ENCODE results near the gene P4HA2.

Gene P4HA2

DNA sequence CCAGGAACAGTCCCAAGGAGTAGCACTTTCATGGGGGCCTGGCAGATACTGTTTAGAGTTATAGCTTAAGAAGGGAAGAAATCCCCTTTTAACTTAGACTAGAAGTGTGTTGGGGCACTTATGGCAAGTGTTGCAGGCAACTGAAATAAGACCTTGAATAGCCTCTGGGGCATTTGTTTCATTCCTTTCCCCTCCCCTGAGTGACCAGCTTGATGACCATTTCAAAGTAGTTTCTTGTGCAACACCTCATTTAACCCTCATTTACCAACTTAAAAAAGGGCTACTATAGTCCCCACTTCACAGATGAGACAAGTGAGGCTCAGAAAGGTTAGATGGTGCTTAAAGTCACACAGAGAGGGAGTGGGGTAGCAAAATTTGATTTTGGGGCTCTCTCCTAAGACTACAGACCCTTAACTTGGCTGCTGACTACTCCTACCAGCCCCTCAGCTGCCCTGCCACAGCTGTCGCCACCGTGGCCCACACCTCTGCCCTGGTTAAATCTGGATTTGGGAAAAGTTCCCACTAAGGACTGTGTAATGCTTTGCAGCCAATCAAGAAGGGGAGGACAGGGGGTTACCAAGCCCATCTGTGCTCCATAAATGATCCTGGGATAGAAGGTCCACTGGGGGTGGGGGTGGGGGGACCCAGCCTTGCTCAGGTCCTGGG, 35.4 kb upstream of the P4HA2 start:
- Histone ChIP-seq H3K9me3 (ENCODE audit: control insufficient read depth, insufficient read depth, low read depth, low read length) (no peaks in the 10 kb centered on the region), H3K36me3 (ENCODE audit: control insufficient read depth, insufficient read depth, low read length) (no peaks in the 10 kb centered on the region; the same call in 1 of the 2 replicates), H3K4me3 (ENCODE audit: low read depth, low read length) (no peak overlapping the region), H3K4me1 (ENCODE audit: control insufficient read depth, insufficient read depth, low read length) (peaks cover 31% of the 10 kb centered on the region), H3K27me3 (ENCODE audit: control insufficient read depth, insufficient read depth, low read length) (peaks cover 7% of the 10 kb centered on the region), H3K27ac (ENCODE audit: low read depth, low read length) (no peak overlapping the region), H3K9ac (ENCODE audit: low read length) (no peak overlapping the region)

DNA sequence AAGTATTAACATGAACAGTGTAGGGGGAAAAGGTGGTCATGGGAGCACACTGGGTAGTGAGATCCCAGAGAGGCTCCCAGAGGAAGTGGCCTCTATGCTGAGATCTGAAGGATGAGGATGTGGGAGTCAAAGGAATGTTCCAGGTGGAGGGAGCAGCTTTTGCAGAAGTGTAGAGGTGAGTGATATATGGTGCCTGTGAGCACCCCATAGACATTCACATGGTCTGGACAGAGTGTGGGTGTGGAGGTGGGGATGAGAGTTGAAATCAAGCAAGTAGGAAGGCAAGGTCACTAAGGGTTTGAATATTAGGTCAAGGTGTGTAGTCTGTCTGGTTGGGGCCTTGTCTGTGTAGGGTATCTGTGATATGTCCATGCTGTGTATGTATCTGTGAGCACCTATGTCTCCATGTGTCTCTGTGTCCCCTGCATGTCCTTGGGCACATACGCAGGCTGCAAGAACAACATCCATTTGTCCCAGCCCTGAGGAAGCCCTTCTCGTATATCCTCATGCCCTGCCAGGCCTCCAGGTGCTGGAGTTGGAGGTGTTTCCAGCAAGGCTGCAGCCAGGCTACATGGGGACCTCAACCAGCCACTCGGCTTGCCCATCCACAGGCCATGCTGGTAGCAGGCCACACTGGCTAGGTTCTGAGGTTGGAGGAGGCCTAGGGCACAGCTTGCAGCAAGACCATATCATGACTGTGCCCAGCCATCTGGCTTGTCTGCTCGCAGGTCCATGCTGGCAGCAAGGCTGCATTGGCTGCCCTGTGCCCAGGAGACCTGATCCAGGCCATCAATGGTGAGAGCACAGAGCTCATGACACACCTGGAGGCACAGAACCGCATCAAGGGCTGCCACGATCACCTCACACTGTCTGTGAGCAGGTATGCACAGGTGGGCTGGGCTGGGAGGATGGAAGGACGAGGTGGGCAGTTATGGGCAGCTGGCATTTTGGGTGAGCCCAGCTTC, 34.5 kb upstream of the P4HA2 start:
- Histone ChIP-seq H3K9me3 (ENCODE audit: control insufficient read depth, insufficient read depth, low read depth, low read length) (no peaks in the 10 kb centered on the region), H3K27ac (ENCODE audit: low read depth, low read length) (no peak overlapping the region), H3K4me1 (ENCODE audit: control insufficient read depth, insufficient read depth, low read length) (peaks cover 35% of the 10 kb centered on the region), H3K27me3 (ENCODE audit: control insufficient read depth, insufficient read depth, low read length) (peaks cover 12% of the 10 kb centered on the region), H3K36me3 (ENCODE audit: control insufficient read depth, insufficient read depth, low read length) (no peaks in the 10 kb centered on the region; the same call in 1 of the 2 replicates), H3K9ac (ENCODE audit: low read length) (no peak overlapping the region), H3K4me3 (ENCODE audit: low read depth, low read length) (no peak overlapping the region)

DNA sequence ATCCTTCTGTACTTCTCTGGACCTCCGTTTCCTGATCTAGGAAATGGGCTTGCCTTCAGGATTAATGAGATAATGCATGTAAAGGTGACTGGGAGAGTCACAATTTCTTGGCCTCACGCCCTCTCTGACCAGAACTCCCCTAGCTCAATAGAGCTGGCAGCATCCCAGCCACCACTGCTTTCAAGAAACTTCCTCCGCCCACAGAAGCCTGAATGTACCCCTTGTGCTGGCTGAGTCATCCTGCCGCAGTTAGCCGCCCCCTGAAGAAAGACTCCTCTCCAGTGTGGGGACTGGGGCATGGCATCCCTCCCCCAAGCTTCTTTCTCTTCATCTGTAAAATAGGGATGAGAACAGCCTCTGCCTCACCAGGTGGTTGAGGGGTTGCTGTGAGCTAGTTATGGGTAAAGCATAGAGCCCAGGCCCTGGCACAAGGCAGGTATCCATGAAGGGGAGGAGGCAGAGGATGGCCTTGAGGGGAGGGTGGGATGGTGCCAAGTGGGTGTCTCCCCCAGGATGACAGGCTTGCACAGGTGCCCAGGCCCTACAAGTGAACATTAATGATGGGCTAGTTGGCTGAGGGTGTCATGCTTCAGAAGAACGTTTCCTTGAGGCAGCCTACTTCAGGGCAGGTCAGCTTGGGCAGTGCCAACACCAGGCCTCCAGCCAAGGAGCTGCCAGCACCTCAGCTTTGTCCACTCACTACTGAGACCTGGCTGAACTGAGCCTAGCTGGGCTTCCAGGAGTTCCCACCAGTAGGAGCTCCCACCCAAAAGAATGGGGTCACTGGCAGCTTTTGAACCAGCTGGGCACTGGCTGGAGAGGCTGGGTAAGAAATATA, 33.3 kb upstream of the P4HA2 start:
- peaks cover 37% of the 10 kb centered on the region for H3K4me1 ChIP-seq (ENCODE audit: control insufficient read depth, insufficient read depth, low read length)
- no peaks in the 10 kb centered on the region for H3K9me3 ChIP-seq (ENCODE audit: control insufficient read depth, insufficient read depth, low read depth, low read length)
- H3K4me3 ChIP-seq (ENCODE audit: low read depth, low read length), result no peak overlapping the region
- peaks cover 22% of the 10 kb centered on the region for H3K27me3 ChIP-seq (ENCODE audit: control insufficient read depth, insufficient read depth, low read length)
- H3K36me3 ChIP-seq (ENCODE audit: control insufficient read depth, insufficient read depth, low read length), result no peaks in the 10 kb centered on the region; the same call in 1 of the 2 replicates
- no peak overlapping the region for H3K27ac ChIP-seq (ENCODE audit: low read depth, low read length)
- H3K9ac ChIP-seq (ENCODE audit: low read length), result no peak overlapping the region

DNA sequence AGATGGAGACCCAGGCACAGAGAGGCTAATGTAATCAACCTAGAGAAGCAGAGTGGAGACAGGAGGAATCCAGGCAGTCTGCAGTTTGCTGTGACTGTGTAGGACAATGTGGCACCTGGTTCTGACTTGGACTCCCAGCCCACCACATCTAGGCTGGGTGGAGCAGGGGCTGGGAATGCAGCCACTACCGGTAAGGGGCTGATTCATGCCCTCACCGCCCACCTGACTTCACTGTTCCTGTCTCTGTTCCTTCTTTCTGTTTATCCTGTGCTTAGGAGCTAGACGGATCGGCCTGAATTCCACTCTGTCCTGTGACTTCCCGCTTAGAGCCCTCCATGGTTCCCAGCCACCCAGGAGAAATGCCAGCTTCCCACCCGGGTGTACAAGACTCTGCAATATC, 32.4 kb upstream of the P4HA2 start:
- Histone ChIP-seq H3K9ac (ENCODE audit: low read length) (no peak overlapping the region), H3K9me3 (ENCODE audit: control insufficient read depth, insufficient read depth, low read depth, low read length) (no peaks in the 10 kb centered on the region), H3K27me3 (ENCODE audit: control insufficient read depth, insufficient read depth, low read length) (peaks cover 25% of the 10 kb centered on the region), H3K27ac (ENCODE audit: low read depth, low read length) (no peak overlapping the region), H3K4me1 (ENCODE audit: control insufficient read depth, insufficient read depth, low read length) (peaks cover 31% of the 10 kb centered on the region), H3K4me3 (ENCODE audit: low read depth, low read length) (no peak overlapping the region), H3K36me3 (ENCODE audit: control insufficient read depth, insufficient read depth, low read length) (no peaks in the 10 kb centered on the region; the same call in 1 of the 2 replicates)

DNA sequence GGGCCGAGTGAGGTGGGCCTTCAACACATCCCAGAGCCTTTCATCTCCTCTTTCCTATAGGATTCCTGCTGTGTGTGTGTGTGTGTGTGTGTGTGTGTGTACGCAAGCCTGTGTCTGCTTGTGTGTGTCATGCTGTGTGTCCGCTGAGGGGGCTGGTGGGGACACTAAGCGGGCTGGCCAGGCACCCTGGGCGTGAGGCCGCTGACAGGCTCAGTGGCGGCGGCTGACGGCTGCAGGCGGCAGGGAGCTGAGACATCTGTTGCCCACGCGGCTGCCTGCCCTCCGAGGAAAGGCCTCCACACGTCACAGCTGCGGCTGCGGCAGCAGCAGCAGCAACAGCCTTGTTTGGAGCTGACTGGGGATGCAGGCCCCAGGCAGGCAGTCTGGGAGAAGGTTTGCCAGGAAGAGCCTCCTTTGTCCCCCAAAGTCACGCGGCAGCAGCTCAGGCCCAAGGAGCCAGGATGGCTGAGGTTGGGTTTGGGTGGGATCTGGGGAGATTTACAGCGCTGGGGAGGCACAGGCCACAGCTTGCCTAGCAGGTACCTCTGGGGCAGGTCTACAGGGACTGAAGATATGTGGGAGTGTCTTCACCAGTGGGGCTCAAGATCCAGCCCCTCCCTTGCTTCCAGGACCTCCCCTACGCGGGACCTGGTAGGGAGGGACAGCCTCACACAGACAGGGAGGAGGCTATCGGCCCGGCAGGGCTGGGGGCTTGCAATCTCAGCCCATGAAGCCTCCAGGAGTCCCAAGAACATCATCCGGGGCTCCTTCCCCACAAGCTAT, 31.6 kb upstream of the P4HA2 start:
- Histone ChIP-seq H3K4me1 (ENCODE audit: control insufficient read depth, insufficient read depth, low read length) (peaks cover 31% of the 10 kb centered on the region), H3K27me3 (ENCODE audit: control insufficient read depth, insufficient read depth, low read length) (peaks cover 25% of the 10 kb centered on the region), H3K9me3 (ENCODE audit: control insufficient read depth, insufficient read depth, low read depth, low read length) (no peaks in the 10 kb centered on the region), H3K9ac (ENCODE audit: low read length) (no peak overlapping the region), H3K4me3 (ENCODE audit: low read depth, low read length) (0 out of 2 replicates have a peak overlapping the region, but pooled peaks have one; percentile 82), H3K36me3 (ENCODE audit: control insufficient read depth, insufficient read depth, low read length) (no peaks in the 10 kb centered on the region; the same call in 1 of the 2 replicates), H3K27ac (ENCODE audit: low read depth, low read length) (no peak overlapping the region)

DNA sequence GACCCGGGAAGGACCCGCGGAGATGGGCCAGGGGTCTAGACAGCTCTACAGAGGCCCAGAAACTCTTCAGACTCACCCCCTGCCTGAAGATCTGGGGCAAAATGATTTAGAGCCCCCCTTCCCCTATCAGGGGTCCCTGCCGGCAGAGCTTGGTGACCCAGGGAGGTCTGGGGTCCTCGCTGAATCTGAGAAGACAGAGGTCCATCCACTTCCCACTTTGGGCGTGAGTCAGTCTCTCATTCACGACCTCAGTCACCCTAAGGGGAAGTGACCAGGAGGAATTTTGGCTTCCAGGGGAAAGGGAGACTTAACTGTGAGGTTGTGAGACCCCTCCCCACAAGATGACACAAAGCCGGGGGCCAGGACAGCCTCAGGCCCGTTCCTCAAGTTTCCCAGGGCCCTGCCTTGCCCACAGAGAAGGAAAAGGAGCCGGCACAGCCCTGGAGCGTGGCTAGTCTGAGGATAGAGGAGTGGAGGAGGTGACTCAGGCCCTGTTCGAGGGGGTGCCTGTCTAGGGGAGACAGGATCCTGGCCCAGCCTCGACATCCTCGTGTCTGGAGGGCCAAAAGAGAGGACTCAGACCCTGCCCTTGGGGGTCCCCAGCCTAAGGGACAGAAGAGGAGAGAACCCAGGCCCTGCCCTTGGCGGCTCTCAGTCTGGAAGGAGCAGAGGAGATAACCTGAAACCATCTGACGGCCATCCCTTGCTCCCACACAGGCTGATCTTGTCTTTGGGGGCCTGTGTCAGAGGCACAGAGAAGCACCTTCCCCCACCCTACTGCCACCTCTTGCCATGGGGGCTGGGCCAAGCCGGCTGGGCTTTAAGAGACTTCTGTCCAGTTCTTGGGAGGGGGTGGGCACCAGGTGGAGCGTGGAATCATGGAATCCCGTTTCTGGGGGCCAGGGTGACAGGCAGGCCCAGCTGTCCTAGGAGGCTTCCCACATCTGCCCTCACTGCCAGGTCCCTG, 30.7 kb upstream of the P4HA2 start:
- no peaks in the 10 kb centered on the region; the same call in 1 of the 2 replicates for H3K36me3 ChIP-seq (ENCODE audit: control insufficient read depth, insufficient read depth, low read length)
- H3K4me3 ChIP-seq (ENCODE audit: low read depth, low read length), result peak overlapping the region; percentile 82
- H3K9me3 ChIP-seq (ENCODE audit: control insufficient read depth, insufficient read depth, low read depth, low read length), result no peaks in the 10 kb centered on the region
- H3K27ac ChIP-seq (ENCODE audit: low read depth, low read length), result no peak overlapping the region
- H3K4me1 ChIP-seq (ENCODE audit: control insufficient read depth, insufficient read depth, low read length), result peaks cover 31% of the 10 kb centered on the region
- peaks cover 25% of the 10 kb centered on the region for H3K27me3 ChIP-seq (ENCODE audit: control insufficient read depth, insufficient read depth, low read length)
- peak overlapping the region; percentile 61 for H3K9ac ChIP-seq (ENCODE audit: low read length)

DNA sequence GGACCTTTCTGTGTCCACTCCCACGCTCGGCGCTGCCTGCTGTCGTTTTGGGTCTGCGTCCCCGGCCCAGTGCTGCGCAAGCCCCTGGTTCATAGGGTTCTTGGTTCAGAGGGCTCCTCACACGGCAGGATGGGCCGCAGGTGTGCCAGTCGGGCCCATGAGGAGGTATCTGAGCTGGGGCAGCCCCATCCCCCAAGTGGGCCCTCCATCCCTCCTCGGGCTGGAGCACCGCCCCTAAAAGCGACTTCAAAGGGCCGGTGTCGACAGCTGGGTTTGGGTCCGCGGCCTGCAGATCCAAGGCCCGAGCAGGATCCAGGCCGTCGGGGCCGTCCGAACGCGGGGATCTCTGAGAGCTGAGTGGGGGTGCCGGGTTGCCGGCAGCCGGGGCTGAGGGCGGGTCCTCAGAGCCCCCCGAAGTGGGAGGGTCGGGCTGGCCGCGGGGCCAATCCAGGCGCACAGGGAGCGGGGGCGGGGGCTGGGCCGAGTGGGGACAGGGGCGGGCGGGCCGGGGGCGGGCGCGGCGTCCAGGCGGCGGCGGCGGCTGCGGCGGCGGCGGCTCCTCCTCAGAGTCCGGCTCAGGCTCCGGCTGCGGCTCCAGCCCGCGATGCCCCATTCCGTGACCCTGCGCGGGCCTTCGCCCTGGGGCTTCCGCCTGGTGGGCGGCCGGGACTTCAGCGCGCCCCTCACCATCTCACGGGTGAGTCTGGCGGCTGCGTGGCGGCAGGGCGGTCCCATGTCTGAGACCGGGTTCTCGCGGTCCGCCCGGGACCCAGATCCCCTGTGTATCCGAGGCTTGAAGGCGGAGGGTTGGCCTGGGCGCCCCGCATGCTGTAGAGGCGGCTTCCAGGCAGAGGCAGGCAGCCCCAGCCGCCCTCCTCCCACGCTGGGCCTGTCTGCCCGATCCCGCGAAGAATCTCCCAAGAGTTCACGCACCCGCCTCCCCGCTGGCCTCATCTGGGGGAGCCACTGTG, 29.8 kb upstream of the P4HA2 start, which contains the start of gene PDLIM4:
Gene PDLIM4 (plus strand): TSS at position 566 of the 971 bp plus-strand sequence. CDS start 39 bp downstream, at position 605.
- no peaks in the 10 kb centered on the region for H3K9me3 ChIP-seq (ENCODE audit: control insufficient read depth, insufficient read depth, low read depth, low read length)
- H3K36me3 ChIP-seq (ENCODE audit: control insufficient read depth, insufficient read depth, low read length), result no peaks in the 10 kb centered on the region; the same call in 1 of the 2 replicates
- peak within 1 kb of the TSS; percentile 82 for H3K4me3 ChIP-seq (ENCODE audit: low read depth, low read length)
- H3K4me1 ChIP-seq (ENCODE audit: control insufficient read depth, insufficient read depth, low read length), result peaks cover 31% of the 10 kb centered on the region
- peak within 1 kb of the TSS; percentile 61 for H3K9ac ChIP-seq (ENCODE audit: low read length)
- H3K27ac ChIP-seq (ENCODE audit: low read depth, low read length), result no peak within 1 kb of the TSS
- H3K27me3 ChIP-seq (ENCODE audit: control insufficient read depth, insufficient read depth, low read length), result peaks cover 25% of the 10 kb centered on the region

DNA sequence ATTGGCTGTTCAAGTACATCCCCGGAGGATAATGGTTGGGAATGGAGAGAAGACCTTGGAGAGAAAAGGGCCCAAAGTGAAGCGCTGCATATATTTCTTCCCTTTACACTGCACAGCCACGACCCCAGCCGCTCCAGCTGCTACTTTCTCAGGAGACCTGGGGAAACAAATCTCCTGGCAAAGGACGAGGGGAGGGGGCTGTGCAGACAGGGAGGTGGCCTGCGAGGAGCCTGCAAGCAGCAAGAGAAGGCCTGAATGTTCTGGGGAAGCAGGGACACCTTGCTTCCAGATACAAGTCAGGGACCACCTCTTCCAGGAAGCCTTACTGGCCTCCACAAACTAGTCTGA, 29.1 kb upstream of the P4HA2 start:
- no peaks in the 10 kb centered on the region for H3K36me3 ChIP-seq (ENCODE audit: control insufficient read depth, insufficient read depth, low read length)
- H3K9ac ChIP-seq (ENCODE audit: low read length), result peak overlapping the region; percentile 38
- H3K27ac ChIP-seq (ENCODE audit: low read depth, low read length), result no peak overlapping the region
- peaks cover 31% of the 10 kb centered on the region for H3K4me1 ChIP-seq (ENCODE audit: control insufficient read depth, insufficient read depth, low read length)
- H3K4me3 ChIP-seq (ENCODE audit: low read depth, low read length), result peak overlapping the region; percentile 78
- no peaks in the 10 kb centered on the region for H3K9me3 ChIP-seq (ENCODE audit: control insufficient read depth, insufficient read depth, low read depth, low read length)
- H3K27me3 ChIP-seq (ENCODE audit: control insufficient read depth, insufficient read depth, low read length), result peaks cover 25% of the 10 kb centered on the region

Measured in HUES6 (cell line).